ENCODE measurements around the gene MTFP1.

- TF ChIP-seq EZH2phosphoT487 (IDR thresholded peaks at IDR 0.05; ENCODE audit: borderline replicate concordance), result no peak
- no peak for TF ChIP-seq CTCF (conservative IDR thresholded peaks at IDR 0.05; ENCODE audit: low read length)
These were observed 31.7 kb upstream of the MTFP1 start for GRCh38 chr22:30393885-30394284.
